Neutrophil (primary cell): ENCODE measurements around the gene PKD1.

Source experiments
- H3K27ac ChIP-seq: fragments of 200-600 bp; sonication (generic); 2 replicates; pipeline ENCODE4 v1.5.1; 2016; ENCODE audit warnings: mild to moderate bottlenecking, moderate library complexity
- H3K27me3 ChIP-seq: fragments of 200-600 bp; sonication (generic); 2 replicates; pipeline ENCODE4 v1.6.0; 2016; ENCODE audit warnings: mild to moderate bottlenecking
- H3K36me3 ChIP-seq: fragments of 200-600 bp; sonication (generic); 2 replicates; pipeline ENCODE4 v1.5.1; 2017
- H3K4me1 ChIP-seq, 2 experiments: fragments of 200-600 bp in 1 of 2; sonication (generic) in 1 of 2; 1 replicate in 1 of 2; 2 replicates in 1 of 2; pipeline versions ENCODE4 v1.5.1 to v1.6.1; 2013 to 2016; ENCODE audit warnings: low read depth in 1 of 2, low read length in 1 of 2, mild to moderate bottlenecking in 1 of 2, moderate library complexity in 1 of 2; ENCODE audit not compliant: control insufficient read depth in 1 of 2, insufficient read depth in 1 of 2
- H3K4me3 ChIP-seq, 2 experiments: fragments of 200-600 bp in 1 of 2; sonication (generic) in 1 of 2; 1 replicate in 1 of 2; 2 replicates in 1 of 2; pipeline ENCODE4 v1.5.1; 2013 to 2016; ENCODE audit warnings: low read depth in 1 of 2, low read length in 1 of 2, mild to moderate bottlenecking in 1 of 2, moderate library complexity in 1 of 2
- H3K9me3 ChIP-seq: fragments of 200-600 bp; sonication (generic); 2 replicates; pipeline ENCODE4 v1.5.1; 2016
- TF ChIP-seq, protein P1 (sequence below): fragments of 200-600 bp; sonication (generic); IDR thresholded peaks from 2 replicates; pipeline ENCODE4 v1.5.1; 2016; ENCODE audit warnings: antibody characterized with exemption

Gene PKD1

DNA sequence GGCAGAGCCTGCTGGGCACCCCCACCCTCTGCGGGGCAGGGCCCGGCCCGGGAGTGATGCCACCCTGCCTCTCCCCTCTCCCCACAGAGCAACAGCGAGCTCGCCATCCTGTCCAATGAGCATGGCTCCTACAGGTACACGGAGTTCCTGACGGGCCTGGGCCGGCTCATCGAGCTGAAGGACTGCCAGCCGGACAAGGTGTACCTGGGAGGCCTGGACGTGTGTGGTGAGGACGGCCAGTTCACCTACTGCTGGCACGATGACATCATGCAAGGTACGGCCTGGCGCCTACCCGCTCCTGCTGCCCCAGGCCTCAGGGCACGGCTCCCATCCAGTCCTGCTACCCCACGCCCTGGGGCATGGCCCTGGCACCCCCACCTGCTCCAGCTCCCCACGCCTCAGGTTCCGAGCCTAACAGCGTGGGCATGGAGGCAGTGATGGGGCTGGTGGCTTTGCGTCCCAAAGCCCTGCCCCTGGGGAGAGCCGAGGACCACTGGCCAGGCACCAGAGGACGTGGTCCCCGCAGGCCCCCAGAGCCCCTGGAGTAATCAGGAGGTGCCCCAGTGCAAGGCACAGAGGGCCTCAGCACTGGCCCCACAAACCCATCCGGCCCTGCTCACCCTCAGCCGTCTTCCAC, 49.5 kb downstream of the PKD1 start:
- Histone ChIP-seq H3K4me3 (no peak overlapping the region), H3K27me3 (no peaks in the 10 kb centered on the region), H3K36me3 (peaks cover 94% of the 10 kb centered on the region), H3K4me1 (no peaks in the 10 kb centered on the region), H3K27ac (no peak overlapping the region), H3K9me3 (no peaks in the 10 kb centered on the region)
- TF ChIP-seq, protein P1, sequence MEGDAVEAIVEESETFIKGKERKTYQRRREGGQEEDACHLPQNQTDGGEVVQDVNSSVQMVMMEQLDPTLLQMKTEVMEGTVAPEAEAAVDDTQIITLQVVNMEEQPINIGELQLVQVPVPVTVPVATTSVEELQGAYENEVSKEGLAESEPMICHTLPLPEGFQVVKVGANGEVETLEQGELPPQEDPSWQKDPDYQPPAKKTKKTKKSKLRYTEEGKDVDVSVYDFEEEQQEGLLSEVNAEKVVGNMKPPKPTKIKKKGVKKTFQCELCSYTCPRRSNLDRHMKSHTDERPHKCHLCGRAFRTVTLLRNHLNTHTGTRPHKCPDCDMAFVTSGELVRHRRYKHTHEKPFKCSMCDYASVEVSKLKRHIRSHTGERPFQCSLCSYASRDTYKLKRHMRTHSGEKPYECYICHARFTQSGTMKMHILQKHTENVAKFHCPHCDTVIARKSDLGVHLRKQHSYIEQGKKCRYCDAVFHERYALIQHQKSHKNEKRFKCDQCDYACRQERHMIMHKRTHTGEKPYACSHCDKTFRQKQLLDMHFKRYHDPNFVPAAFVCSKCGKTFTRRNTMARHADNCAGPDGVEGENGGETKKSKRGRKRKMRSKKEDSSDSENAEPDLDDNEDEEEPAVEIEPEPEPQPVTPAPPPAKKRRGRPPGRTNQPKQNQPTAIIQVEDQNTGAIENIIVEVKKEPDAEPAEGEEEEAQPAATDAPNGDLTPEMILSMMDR: no peak

DNA sequence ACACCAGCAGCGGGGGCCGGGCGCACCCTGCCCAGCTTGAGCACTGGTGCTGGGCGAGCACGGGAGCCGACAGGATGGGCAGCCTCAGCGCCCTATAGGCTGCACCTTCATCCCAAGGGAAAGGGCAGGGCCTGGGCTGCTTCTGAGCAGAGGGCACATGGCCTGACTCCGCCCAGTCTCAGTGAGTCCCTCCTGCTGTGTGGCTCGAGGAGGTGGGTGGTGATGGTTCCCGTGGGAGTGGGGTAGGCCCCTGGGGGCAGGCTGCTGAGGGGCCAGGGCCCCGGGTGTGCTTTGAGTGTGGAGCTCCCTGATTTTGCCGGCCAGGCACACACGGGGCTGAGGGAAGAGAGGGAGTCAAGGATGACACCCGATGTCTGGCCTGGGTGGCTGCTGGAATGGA, 50.0 kb downstream of the PKD1 start:
- Histone ChIP-seq H3K9me3 (no peaks in the 10 kb centered on the region), H3K36me3 (peaks cover 100% of the 10 kb centered on the region), H3K4me1 (no peaks in the 10 kb centered on the region), H3K27me3 (no peaks in the 10 kb centered on the region), H3K4me3 (no peak overlapping the region), H3K27ac (no peak overlapping the region)
- TF ChIP-seq, protein P1: no peak

DNA sequence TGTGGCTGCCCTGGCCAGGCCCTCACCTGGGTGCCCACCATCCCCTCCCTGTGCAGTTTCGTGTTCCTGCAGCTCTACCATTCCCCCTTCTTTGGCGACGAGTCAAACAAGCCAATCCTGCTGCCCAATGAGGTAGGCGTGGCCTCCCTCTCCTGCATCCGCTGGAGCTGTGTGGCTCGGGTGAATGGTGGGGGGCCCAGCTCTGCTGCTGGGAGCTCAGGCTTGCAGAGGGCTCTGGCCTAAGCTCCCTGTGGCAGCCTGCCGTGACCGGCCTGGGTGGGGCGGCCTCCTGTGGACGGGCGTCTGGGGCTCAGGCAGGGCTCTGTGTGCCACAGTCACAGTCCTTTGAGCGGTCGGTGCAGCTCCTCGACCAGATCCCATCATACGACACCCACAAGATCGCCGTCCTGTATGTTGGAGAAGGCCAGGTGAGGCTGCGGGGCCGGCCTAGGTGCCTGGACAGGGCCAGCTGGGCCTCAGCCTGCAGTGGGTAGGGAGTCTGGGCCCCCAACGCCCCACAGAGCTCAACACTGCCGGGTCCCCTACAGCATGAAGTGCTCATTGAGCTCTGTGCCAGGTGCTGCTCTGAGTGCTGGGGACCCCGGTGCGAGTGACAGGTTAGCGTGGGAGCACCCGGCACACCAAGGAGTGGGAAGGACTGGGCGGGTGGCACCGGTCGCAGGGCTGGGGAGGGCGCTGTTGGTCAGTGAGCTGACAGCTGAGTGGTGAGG, 50.6 kb downstream of the PKD1 start:
- no peaks in the 10 kb centered on the region for H3K4me1 ChIP-seq
- H3K27me3 ChIP-seq: no peaks in the 10 kb centered on the region
- TF ChIP-seq, protein P1: no peak
- no peak overlapping the region for H3K27ac ChIP-seq
- no peaks in the 10 kb centered on the region for H3K9me3 ChIP-seq
- H3K4me3 ChIP-seq: no peak overlapping the region
- peaks cover 100% of the 10 kb centered on the region for H3K36me3 ChIP-seq

DNA sequence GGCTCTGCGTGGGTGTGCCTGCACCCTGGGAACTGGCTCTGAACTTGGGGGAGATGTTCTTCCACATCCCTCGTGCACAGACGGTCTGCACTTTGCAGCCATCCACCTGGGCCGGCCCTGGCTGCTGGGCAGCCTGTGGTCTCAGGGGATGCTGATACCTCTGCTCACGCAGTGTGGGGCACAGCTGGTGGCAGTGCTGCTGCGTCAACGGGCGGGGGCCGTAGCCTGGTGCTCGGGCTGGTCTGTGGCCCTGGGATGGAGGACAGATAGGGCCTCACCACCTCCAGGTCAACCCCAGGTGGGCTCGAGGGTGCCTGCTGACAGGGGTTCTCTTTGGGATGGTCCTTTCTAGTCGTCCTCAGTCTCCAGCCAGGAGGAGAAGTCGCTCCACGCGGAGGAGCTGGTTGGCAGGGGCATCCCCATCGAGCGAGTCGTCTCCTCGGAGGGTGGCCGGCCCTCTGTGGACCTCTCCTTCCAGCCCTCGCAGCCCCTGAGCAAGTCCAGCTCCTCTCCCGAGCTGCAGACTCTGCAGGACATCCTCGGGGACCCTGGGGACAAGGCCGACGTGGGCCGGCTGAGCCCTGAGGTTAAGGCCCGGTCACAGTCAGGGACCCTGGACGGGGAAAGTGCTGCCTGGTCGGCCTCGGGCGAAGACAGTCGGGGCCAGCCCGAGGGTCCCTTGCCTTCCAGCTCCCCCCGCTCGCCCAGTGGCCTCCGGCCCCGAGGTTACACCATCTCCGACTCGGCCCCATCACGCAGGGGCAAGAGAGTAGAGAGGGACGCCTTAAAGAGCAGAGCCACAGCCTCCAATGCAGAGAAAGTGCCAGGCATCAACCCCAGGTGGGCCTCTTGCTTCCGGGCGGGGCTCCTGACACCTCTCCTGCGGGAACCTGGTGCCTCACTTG, 51.6 kb downstream of the PKD1 start:
- Histone ChIP-seq H3K4me3 (no peak overlapping the region), H3K4me1 (no peaks in the 10 kb centered on the region), H3K27ac (no peak overlapping the region), H3K9me3 (no peaks in the 10 kb centered on the region), H3K36me3 (peaks cover 100% of the 10 kb centered on the region), H3K27me3 (no peaks in the 10 kb centered on the region)
- TF ChIP-seq, protein P1: no peak

DNA sequence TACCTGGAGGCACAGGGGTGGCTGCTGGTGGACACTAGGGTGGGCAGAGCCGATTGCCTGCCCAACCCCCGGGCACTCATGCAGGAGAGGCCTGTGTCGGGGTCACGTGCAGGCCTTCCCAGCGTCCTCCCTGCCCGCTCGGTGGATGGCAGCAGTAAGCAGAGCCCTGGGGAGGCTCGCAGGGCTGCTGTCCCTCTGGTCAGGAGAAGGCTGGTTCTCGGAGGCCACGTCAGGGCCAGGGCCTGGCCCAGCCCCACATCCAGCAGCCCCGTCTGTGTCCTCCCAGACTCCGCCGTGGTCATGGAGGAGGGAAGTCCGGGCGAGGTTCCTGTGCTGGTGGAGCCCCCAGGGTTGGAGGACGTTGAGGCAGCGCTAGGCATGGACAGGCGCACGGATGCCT, 52.3 kb downstream of the PKD1 start:
- H3K36me3 ChIP-seq: peaks cover 100% of the 10 kb centered on the region
- no peak overlapping the region for H3K27ac ChIP-seq
- no peaks in the 10 kb centered on the region for H3K4me1 ChIP-seq
- H3K9me3 ChIP-seq: no peaks in the 10 kb centered on the region
- H3K4me3 ChIP-seq: no peak overlapping the region
- TF ChIP-seq, protein P1: no peak
- no peaks in the 10 kb centered on the region for H3K27me3 ChIP-seq
